ENCODE data around the gene LRBA.
"Not testable (repeated sequence)": the region's sequence is repeated elsewhere in the genome, so short reads cannot be mapped to it uniquely, and the experiment has no call there.

The LRBA gene

GRCh38 chr4:150789864-150790263 is 225.2 kb downstream of the LRBA start:
- no peak for FAIRE-seq

- FAIRE-seq, result no peak
These were observed 230.1 kb downstream of the LRBA start for GRCh38 chr4:150784939-150785338.

GRCh38 chr4:150784305-150784704 is 230.8 kb downstream of the LRBA start:
- no peak for FAIRE-seq

- FAIRE-seq, result no peak
These were observed 232.2 kb downstream of the LRBA start for GRCh38 chr4:150782921-150783320.

- no peak for FAIRE-seq
These were observed 232.8 kb downstream of the LRBA start for GRCh38 chr4:150782311-150782710.

- no peak for FAIRE-seq
These were observed 233.9 kb downstream of the LRBA start for GRCh38 chr4:150781191-150781590.

- no peak for FAIRE-seq
These were observed 235.4 kb downstream of the LRBA start for GRCh38 chr4:150779707-150780106.

GRCh38 chr4:150773729-150774449 is 241.2 kb downstream of the LRBA start:
- no peak for FAIRE-seq

- no peak for FAIRE-seq
These were observed 242.1 kb downstream of the LRBA start for GRCh38 chr4:150773032-150773431.

GRCh38 chr4:150771382-150771781 is 243.7 kb downstream of the LRBA start:
- FAIRE-seq, result no peak

GRCh38 chr4:150769845-150770244 is 245.2 kb downstream of the LRBA start:
- no peak for FAIRE-seq

- no peak for FAIRE-seq
These were observed 245.8 kb downstream of the LRBA start for GRCh38 chr4:150769248-150769647.

- no peak for FAIRE-seq
These were observed 246.6 kb downstream of the LRBA start for GRCh38 chr4:150768497-150768896.

GRCh38 chr4:150765216-150765615 is 249.9 kb downstream of the LRBA start:
- no peak for FAIRE-seq

GRCh38 chr4:150751648-150752047 is 263.4 kb downstream of the LRBA start:
- FAIRE-seq, result no peak

- FAIRE-seq, result no peak
These were observed 264.3 kb downstream of the LRBA start for GRCh38 chr4:150750824-150751223.

- peak; percentile 65 for FAIRE-seq
These were observed 268.9 kb downstream of the LRBA start for GRCh38 chr4:150746156-150746555.

- FAIRE-seq, result no peak
These were observed 270.5 kb downstream of the LRBA start for GRCh38 chr4:150744570-150744969.

GRCh38 chr4:150743564-150744342 is 271.3 kb downstream of the LRBA start:
- FAIRE-seq, result no peak

- FAIRE-seq, result not testable (repeated sequence)
These were observed 272.2 kb downstream of the LRBA start for GRCh38 chr4:150742930-150743329.

GRCh38 chr4:150739591-150739990 is 275.5 kb downstream of the LRBA start:
- FAIRE-seq, result no peak

GRCh38 chr4:150725957-150726523 is 289.0 kb downstream of the LRBA start:
- FAIRE-seq, result no peak

- FAIRE-seq, result no peak
These were observed 291.2 kb downstream of the LRBA start for GRCh38 chr4:150723727-150724411.

Measured in colon (tissue), 2 donors.